Smooth muscle cell (in vitro differentiated cells): ENCODE data around the gene SAMD1. TPM values are rescaled to one million over a fixed set of nuclear protein-coding genes. Genes with fewer than 3 reads are reported as not detected.

Experiments
- DNase-seq: peaks from one replicate; lab custom pipeline; 2025; ENCODE audit not compliant: unreplicated experiment; lab: John Stamatoyannopoulos, UW
- H2AFZ ChIP-seq: fragments of 200-600 bp; sonication (generic); 2 replicates; pipeline ENCODE4 v1.6.0; 2016; ENCODE audit warnings: antibody characterized with exemption, low read depth, mild to moderate bottlenecking
- H3F3A ChIP-seq: fragments of 200-600 bp; sonication (generic); 2 replicates; pipeline ENCODE4 v1.6.0; 2017; ENCODE audit warnings: antibody characterized with exemption, low read depth
- H3K27ac ChIP-seq: fragments of 200-600 bp; sonication (generic); 2 replicates; pipeline ENCODE4 v1.5.1; 2016; ENCODE audit warnings: low read depth, mild to moderate bottlenecking
- H3K27me3 ChIP-seq: fragments of 200-600 bp; sonication (generic); 2 replicates; pipeline ENCODE4 v1.6.1; 2016; ENCODE audit warnings: low read depth, mild to moderate bottlenecking
- H3K36me3 ChIP-seq: fragments of 200-600 bp; sonication (generic); 2 replicates; pipeline ENCODE4 v1.5.1; 2016; ENCODE audit warnings: low read depth
- H3K4me1 ChIP-seq: fragments of 200-600 bp; sonication (generic); 2 replicates; pipeline ENCODE4 v1.5.1; 2016; ENCODE audit warnings: low read depth
- H3K4me2 ChIP-seq: fragments of 200-600 bp; sonication (generic); 2 replicates; pipeline ENCODE4 v1.6.0; 2016; ENCODE audit warnings: mild to moderate bottlenecking
- H3K4me3 ChIP-seq: fragments of 200-600 bp; sonication (generic); 2 replicates; pipeline ENCODE4 v1.5.1; 2016; ENCODE audit warnings: mild to moderate bottlenecking
- H3K79me2 ChIP-seq: fragments of 200-600 bp; sonication (generic); 2 replicates; pipeline ENCODE4 v1.6.0; 2016; ENCODE audit warnings: low read depth, mild to moderate bottlenecking
- H3K9ac ChIP-seq: fragments of 200-600 bp; sonication (generic); 2 replicates; pipeline ENCODE4 v1.6.0; 2016; ENCODE audit warnings: low read depth
- H3K9me3 ChIP-seq: fragments of 200-600 bp; sonication (generic); replicated peaks from 2 replicates; pipeline ENCODE4 v1.5.1; 2016; ENCODE audit warnings: low read depth
- H4K20me1 ChIP-seq: fragments of 200-600 bp; sonication (generic); 2 replicates; pipeline ENCODE4 v1.6.0; 2016; ENCODE audit warnings: low read depth
- CTCF ChIP-seq: fragments of 200-600 bp; sonication (generic); IDR thresholded peaks from 2 replicates; pipeline ENCODE4 v1.5.1; 2017; ENCODE audit warnings: borderline replicate concordance, mild to moderate bottlenecking, antibody characterized with exemption; ENCODE audit not compliant: insufficient read depth, poor library complexity, severe bottlenecking
- WGBS: methylation state at CpG from one replicate; pipeline ENCODE4 v1.1.7; 2016; ENCODE audit warnings: low lambda C conversion rate; 5-methylcytosine and 5-hydroxymethylcytosine counted together
- polyA plus RNA-seq: library from polyadenylated mRNA; unstranded; fragments of >200 nt; fragmentation: Nextera tagmentation; extraction: Ambion mirVana; gene quantifications from 2 replicates; pipeline ENCODE4 v1.2.1, GENCODE V29; 2016
- total RNA-seq: library from RNA; depleted of rRNA; stranded (reverse); fragments of >200 nt; gene quantifications from 2 replicates; pipeline ENCODE4 v1.2.3, GENCODE V29; 2014

The SAMD1 gene
- total and polyA plus RNA-seq, 2 experiments from 2014 or later = 35.0 to 71.3 TPM

- DNase-seq = peak; percentile 92
- H3K4me1 ChIP-seq = peaks cover 26% of the 10 kb centered on the region
- peaks cover 11% of the 10 kb centered on the region for H3K79me2 ChIP-seq
- peak within 1 kb of the TSS; percentile 94 for H3K4me2 ChIP-seq
- peaks cover 4% of the 10 kb centered on the region for H3F3A ChIP-seq
- H3K27ac ChIP-seq = peak within 1 kb of the TSS; percentile 85
- H3K9ac ChIP-seq = peak within 1 kb of the TSS; percentile 85
- H3K9me3 ChIP-seq = no peaks in the 10 kb centered on the region
- peak within 1 kb of the TSS; percentile 93 for H2AFZ ChIP-seq
- peak; percentile 60 for TF ChIP-seq CTCF
- H3K27me3 ChIP-seq = no peaks in the 10 kb centered on the region
- under 1% methylated on average over 74 of the region's 78 CpGs for WGBS
- H4K20me1 ChIP-seq = peaks cover 6% of the 10 kb centered on the region
- no peaks in the 10 kb centered on the region for H3K36me3 ChIP-seq
- peak within 1 kb of the TSS; percentile 65 for H3K4me3 ChIP-seq
Measured at GRCh38 chr19:14136509-14137281, 46.1 kb upstream of the SAMD1 start, which contains the start of gene ASF1B. Gene ASF1B, minus strand, starts transcription at chr19:14136589. Its CDS starts 133 bp downstream, at chr19:14136456.

- peaks cover 26% of the 10 kb centered on the region for H3K4me1 ChIP-seq
- no peak for DNase-seq
- H3K9me3 ChIP-seq = no peaks in the 10 kb centered on the region
- H3K4me2 ChIP-seq = peak overlapping the region; percentile 94
- H3K4me3 ChIP-seq = peak overlapping the region; percentile 60
- peak overlapping the region; percentile 93 for H2AFZ ChIP-seq
- peaks cover 6% of the 10 kb centered on the region for H4K20me1 ChIP-seq
- H3K27me3 ChIP-seq = no peaks in the 10 kb centered on the region
- peaks cover 4% of the 10 kb centered on the region for H3F3A ChIP-seq
- peaks cover 11% of the 10 kb centered on the region for H3K79me2 ChIP-seq
- 0% methylated on average over 9 of the region's 38 CpGs for WGBS
- no peak overlapping the region for H3K27ac ChIP-seq
- H3K36me3 ChIP-seq = no peaks in the 10 kb centered on the region
- peak overlapping the region; percentile 43 for H3K9ac ChIP-seq
- TF ChIP-seq CTCF = no peak
Measured at GRCh38 chr19:14135985-14136508, 45.5 kb upstream of the SAMD1 start.

- TF ChIP-seq CTCF = no peak
- Histone ChIP-seq H3F3A (peaks cover 4% of the 10 kb centered on the region), H3K27me3 (no peaks in the 10 kb centered on the region), H3K4me1 (peaks cover 26% of the 10 kb centered on the region), H3K9ac (no peak overlapping the region), H3K79me2 (peaks cover 11% of the 10 kb centered on the region), H3K4me3 (peak overlapping the region; percentile 60), H3K27ac (no peak overlapping the region), H3K4me2 (peak overlapping the region; percentile 94), H4K20me1 (peaks cover 5% of the 10 kb centered on the region), H3K36me3 (no peaks in the 10 kb centered on the region), H2AFZ (no peak overlapping the region), H3K9me3 (no peaks in the 10 kb centered on the region)
- WGBS = 73% methylated on average over 6 of the region's 6 CpGs
- no peak for DNase-seq
Measured at GRCh38 chr19:14135355-14135754, 44.8 kb upstream of the SAMD1 start.
